ENCODE results near the gene AAMP. TPM values are rescaled to one million over a fixed set of nuclear protein-coding genes. Genes with fewer than 3 reads are reported as not detected.

AAMP gene
- total RNA-seq (10 to 100 TPM; 52.7 to 70.6 (median 62.5) TPM), polyA plus RNA-seq (100 to 1,000 TPM in 2 of 3 donors, 10 to 100 TPM in 1; 73.8 to 120 (median 115) TPM)
- long read RNA-seq, donor 1, transcript AAMP-201 (11 exons, 1,886 nt), result major isoform, 108 of 144 reads
- long read RNA-seq, donor 1, transcript AAMP-204 (11 exons, 1,804 nt), result minor isoform, 16 of 144 reads
- long read RNA-seq, donor 1, partial matches to known transcripts, result 3 of 144 reads
- long read RNA-seq, donor 1, other reads (novel, unspliced or antisense), result 16 of 144 reads
- long read RNA-seq, donor 2, transcript AAMP-201 (11 exons, 1,886 nt), result major isoform, 150 of 195 reads
- long read RNA-seq, donor 2, transcript AAMP-204 (11 exons, 1,804 nt), result minor isoform, 22 of 195 reads
- long read RNA-seq, donor 2, partial matches to known transcripts, result 3 of 195 reads
- long read RNA-seq, donor 2, other reads (novel, unspliced or antisense), result 16 of 195 reads

GRCh38 chr2:218269900-218270720 is at the start of gene AAMP, which contains the start of gene PNKD:
Gene AAMP, minus strand, starts transcription at chr2:218270137. Its CDS starts 51 bp downstream, at chr2:218270086.
Gene PNKD, plus strand, starts transcription at chr2:218270519. Its CDS starts 17 bp downstream, at chr2:218270536.
- H3K9me3 ChIP-seq, result no peaks in the 10 kb centered on the region
- 0% methylated on average over 64 of the region's 64 CpGs for WGBS, 3 donors
- H3K27ac ChIP-seq, result peak within 1 kb of the TSS; percentile 91
- H3K27me3 ChIP-seq (ENCODE audit: insufficient read depth in 3 of 3, low read length in 2 of 3), result no peaks in the 10 kb centered on the region
- intact Hi-C loops (cut with DNase I), result loop anchor here (2.0 to 5.0 kb wide), 3 partner anchors 53 to 127 kb away; partner anchors contain the start of gene ARPC2 (in 1 of the 2)
- peak; percentile 91 to 95 (median 93) for ATAC-seq
- peaks cover 40% of the 10 kb centered on the region for H3K4me1 ChIP-seq
- DNase-seq, result peak; percentile 100
- H3K4me3 ChIP-seq, result peak within 1 kb of the TSS; percentile 88
- H3K36me3 ChIP-seq (ENCODE audit: insufficient read depth in 1 of 2, low read depth in 1 of 2), result peaks cover 7 to 55% of the 10 kb centered on the region in 2 donors
- TF ChIP-seq, protein P1, sequence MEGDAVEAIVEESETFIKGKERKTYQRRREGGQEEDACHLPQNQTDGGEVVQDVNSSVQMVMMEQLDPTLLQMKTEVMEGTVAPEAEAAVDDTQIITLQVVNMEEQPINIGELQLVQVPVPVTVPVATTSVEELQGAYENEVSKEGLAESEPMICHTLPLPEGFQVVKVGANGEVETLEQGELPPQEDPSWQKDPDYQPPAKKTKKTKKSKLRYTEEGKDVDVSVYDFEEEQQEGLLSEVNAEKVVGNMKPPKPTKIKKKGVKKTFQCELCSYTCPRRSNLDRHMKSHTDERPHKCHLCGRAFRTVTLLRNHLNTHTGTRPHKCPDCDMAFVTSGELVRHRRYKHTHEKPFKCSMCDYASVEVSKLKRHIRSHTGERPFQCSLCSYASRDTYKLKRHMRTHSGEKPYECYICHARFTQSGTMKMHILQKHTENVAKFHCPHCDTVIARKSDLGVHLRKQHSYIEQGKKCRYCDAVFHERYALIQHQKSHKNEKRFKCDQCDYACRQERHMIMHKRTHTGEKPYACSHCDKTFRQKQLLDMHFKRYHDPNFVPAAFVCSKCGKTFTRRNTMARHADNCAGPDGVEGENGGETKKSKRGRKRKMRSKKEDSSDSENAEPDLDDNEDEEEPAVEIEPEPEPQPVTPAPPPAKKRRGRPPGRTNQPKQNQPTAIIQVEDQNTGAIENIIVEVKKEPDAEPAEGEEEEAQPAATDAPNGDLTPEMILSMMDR (IDR thresholded peaks at IDR 0.05), result no peak

GRCh38 chr2:218318241-218318640 is 48.3 kb upstream of the AAMP start:
- no peaks in the 10 kb centered on the region for H3K4me1 ChIP-seq
- H3K4me3 ChIP-seq, result no peak overlapping the region
- 81 to 96% (median 86%) methylated on average over 6 to 7 of the region's 7 CpGs for WGBS, 3 donors
- no peak overlapping the region for H3K27ac ChIP-seq
- no peaks in the 10 kb centered on the region for H3K27me3 ChIP-seq (ENCODE audit: insufficient read depth in 3 of 3, low read length in 2 of 3)
- no peak for DNase-seq
- TF ChIP-seq, protein P1 (IDR thresholded peaks at IDR 0.05), result no peak
- no peaks in the 10 kb centered on the region for H3K9me3 ChIP-seq
- ATAC-seq, result no peak
- intact Hi-C loops (cut with DNase I), result no loop called here
- no peaks in the 10 kb centered on the region for H3K36me3 ChIP-seq (ENCODE audit: insufficient read depth in 1 of 2, low read depth in 1 of 2)

DNA sequence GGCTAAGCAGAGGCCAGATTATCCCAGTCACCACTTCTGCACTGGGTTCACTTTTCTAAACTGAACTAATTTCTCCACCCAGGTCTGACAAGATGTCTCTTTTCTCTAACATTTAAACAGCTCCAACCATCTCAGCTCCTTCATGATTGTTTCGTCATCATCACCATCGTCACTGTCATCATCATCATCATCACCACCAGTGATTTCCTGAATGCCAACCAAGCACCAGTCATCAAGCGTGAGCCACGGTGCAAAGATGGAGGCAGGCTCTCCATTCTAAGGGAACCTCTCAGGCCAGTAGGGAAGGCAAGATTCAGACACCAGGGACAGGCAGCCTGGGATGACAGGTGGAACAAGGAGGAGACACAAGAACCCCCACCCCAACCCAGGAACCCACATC is 47.9 kb upstream of the AAMP start:
- H3K27me3 ChIP-seq (ENCODE audit: insufficient read depth in 3 of 3, low read length in 2 of 3), result no peaks in the 10 kb centered on the region
- no peaks in the 10 kb centered on the region for H3K36me3 ChIP-seq (ENCODE audit: insufficient read depth in 1 of 2, low read depth in 1 of 2)
- WGBS, 3 donors, result 89 to 94% (median 90%) methylated on average over 4 of the region's 4 CpGs
- intact Hi-C loops (cut with DNase I), result no loop called here
- DNase-seq (no peak), ATAC-seq (no peak)
- H3K9me3 ChIP-seq, result no peaks in the 10 kb centered on the region
- no peaks in the 10 kb centered on the region for H3K4me1 ChIP-seq
- TF ChIP-seq, protein P1 (IDR thresholded peaks at IDR 0.05), result no peak
- H3K27ac ChIP-seq, result no peak overlapping the region
- H3K4me3 ChIP-seq, result no peak overlapping the region

GRCh38 chr2:218317303-218317630 is 47.3 kb upstream of the AAMP start:
- Histone ChIP-seq H3K36me3 (ENCODE audit: insufficient read depth in 1 of 2, low read depth in 1 of 2) (no peaks in the 10 kb centered on the region), H3K27ac (no peak overlapping the region), H3K4me3 (no peak overlapping the region), H3K4me1 (no peaks in the 10 kb centered on the region), H3K27me3 (ENCODE audit: insufficient read depth in 3 of 3, low read length in 2 of 3) (no peaks in the 10 kb centered on the region), H3K9me3 (no peaks in the 10 kb centered on the region)
- WGBS, 3 donors, result 70 to 82% (median 80%) methylated on average over 1 of the region's 1 CpG
- TF ChIP-seq, protein P1 (IDR thresholded peaks at IDR 0.05), result no peak
- no peak for ATAC-seq
- intact Hi-C loops (cut with DNase I), result no loop called here
- no peak for DNase-seq

All from psoas muscle (tissue), 8 donors.